MM.1S (cell line): ENCODE data around the gene TMSB4X.

Experiments used
- DNase-seq: peaks from one replicate; pipeline ENCODE4 v3.0.0-alpha.2; 2015
- H2AFZ ChIP-seq: fragments of 300-600 bp; sonication (generic); 2 replicates; pipeline ENCODE4 v1.6.0; 2016; ENCODE audit warnings: antibody characterized with exemption, low read length
- H3F3A ChIP-seq: fragments of 300-600 bp; sonication (generic); 2 replicates; pipeline ENCODE4 v1.6.1; 2016; ENCODE audit warnings: mild to moderate bottlenecking, antibody characterized with exemption, low read length, moderate library complexity, mixed read lengths; ENCODE audit not compliant: insufficient read depth
- H3K27ac ChIP-seq: fragments of 300-600 bp; sonication (generic); 2 replicates; pipeline ENCODE4 v1.5.1; 2016; ENCODE audit warnings: mild to moderate bottlenecking, low read length
- H3K27me3 ChIP-seq: fragments of 300-600 bp; sonication (generic); replicated peaks from 2 replicates; pipeline ENCODE4 v1.6.0; 2016; ENCODE audit warnings: low read length; ENCODE audit not compliant: insufficient read depth
- H3K36me3 ChIP-seq: fragments of 300-600 bp; sonication (generic); replicated peaks from 2 replicates; pipeline ENCODE4 v1.6.1; 2016; ENCODE audit warnings: mild to moderate bottlenecking, low read length, mixed read lengths; ENCODE audit not compliant: insufficient read depth
- H3K4me1 ChIP-seq: fragments of 300-600 bp; sonication (generic); 2 replicates; pipeline ENCODE4 v1.6.1; 2016; ENCODE audit warnings: low read length, mixed read lengths
- H3K4me2 ChIP-seq: fragments of 300-600 bp; sonication (generic); 2 replicates; pipeline ENCODE4 v1.6.0; 2016; ENCODE audit warnings: low read depth, low read length
- H3K4me3 ChIP-seq: fragments of 300-600 bp; sonication (generic); 2 replicates; pipeline ENCODE4 v1.5.1; 2016; ENCODE audit warnings: low read length, mixed read lengths
- H3K79me2 ChIP-seq: fragments of 300-600 bp; sonication (generic); 2 replicates; pipeline ENCODE4 v1.6.1; 2016; ENCODE audit warnings: mixed run types, low read length, mixed read lengths
- H3K9ac ChIP-seq: fragments of 300-600 bp; sonication (generic); 2 replicates; pipeline ENCODE4 v1.6.1; 2016; ENCODE audit warnings: low read length, mixed read lengths
- H3K9me2 ChIP-seq: fragments of 300-600 bp; sonication (generic); replicated peaks from 2 replicates; pipeline ENCODE4 v1.6.1; 2016; ENCODE audit warnings: mild to moderate bottlenecking, low read length, mixed read lengths; ENCODE audit not compliant: insufficient read depth
- H3K9me3 ChIP-seq: fragments of 300-600 bp; sonication (generic); replicated peaks from 2 replicates; pipeline ENCODE4 v1.6.1; 2016; ENCODE audit warnings: mild to moderate bottlenecking, low read length, mixed read lengths; ENCODE audit not compliant: insufficient read depth
- H4K20me1 ChIP-seq: fragments of 300-600 bp; sonication (generic); 2 replicates; pipeline ENCODE4 v1.6.1; 2016; ENCODE audit warnings: mild to moderate bottlenecking, low read length, moderate library complexity, mixed read lengths; ENCODE audit not compliant: insufficient read depth
- CTCF ChIP-seq: fragments of 300-600 bp; sonication (generic); IDR thresholded peaks from 2 replicates; pipeline ENCODE4 v1.5.1; 2016; ENCODE audit warnings: antibody characterized with exemption, low read length, mixed read lengths
- EZH2 ChIP-seq: fragments of 300-600 bp; sonication (generic); optimal IDR thresholded peaks from 2 replicates; pipeline ENCODE3; 2017; ENCODE audit warnings: low read depth, mild to moderate bottlenecking, antibody characterized with exemption, low read length, mixed read lengths
- EZH2phosphoT487 ChIP-seq: fragments of 300-600 bp; sonication (generic); IDR thresholded peaks from 2 replicates; pipeline ENCODE4 v1.6.1; 2018; ENCODE audit warnings: antibody characterized with exemption, low read length

The TMSB4X gene

GRCh38 chrX:12947545-12948235 lies 27.2 kb upstream of the TMSB4X start:
- TF ChIP-seq EZH2phosphoT487 = no peak
- no peak for TF ChIP-seq EZH2
- TF ChIP-seq CTCF = no peak
- no peaks in the 10 kb centered on the region for H3K79me2 ChIP-seq
- H2AFZ ChIP-seq = no peak overlapping the region
- no peak for DNase-seq
- H3K36me3 ChIP-seq = no peaks in the 10 kb centered on the region
- no peak overlapping the region for H3K27ac ChIP-seq
- no peaks in the 10 kb centered on the region for H3K9me3 ChIP-seq
- peaks cover 27% of the 10 kb centered on the region for H3K4me1 ChIP-seq
- no peak overlapping the region for H3K4me2 ChIP-seq
- no peaks in the 10 kb centered on the region for H3K9me2 ChIP-seq
- H4K20me1 ChIP-seq = no peaks in the 10 kb centered on the region
- no peaks in the 10 kb centered on the region for H3F3A ChIP-seq
- H3K9ac ChIP-seq = no peak overlapping the region
- no peak overlapping the region for H3K4me3 ChIP-seq
- H3K27me3 ChIP-seq = no peaks in the 10 kb centered on the region

GRCh38 chrX:12948495-12948894 lies 26.4 kb upstream of the TMSB4X start:
- Histone ChIP-seq H3K27ac (no peak overlapping the region), H3K9me3 (no peaks in the 10 kb centered on the region), H3K36me3 (no peaks in the 10 kb centered on the region), H3K9ac (no peak overlapping the region), H3F3A (no peaks in the 10 kb centered on the region), H3K27me3 (no peaks in the 10 kb centered on the region), H2AFZ (no peak overlapping the region), H3K4me1 (peaks cover 27% of the 10 kb centered on the region), H3K9me2 (no peaks in the 10 kb centered on the region), H3K79me2 (no peaks in the 10 kb centered on the region), H3K4me3 (no peak overlapping the region), H3K4me2 (no peak overlapping the region), H4K20me1 (no peaks in the 10 kb centered on the region)
- DNase-seq = no peak
- TF ChIP-seq CTCF (no peak), EZH2phosphoT487 (no peak), EZH2 (no peak)

- no peak overlapping the region for H3K9ac ChIP-seq
- TF ChIP-seq EZH2phosphoT487 (no peak), EZH2 (no peak)
These were observed 25.5 kb upstream of the TMSB4X start for GRCh38 chrX:12949205-12949926.

More at GRCh38 chrX:12949205-12949926, 25.5 kb upstream of the TMSB4X start:
- no peaks in the 10 kb centered on the region for H3F3A ChIP-seq
- no peaks in the 10 kb centered on the region for H3K9me3 ChIP-seq
- no peaks in the 10 kb centered on the region for H3K27me3 ChIP-seq
- H3K36me3 ChIP-seq = no peaks in the 10 kb centered on the region
- no peak for DNase-seq
- no peaks in the 10 kb centered on the region for H3K9me2 ChIP-seq
- no peak overlapping the region for H3K27ac ChIP-seq
- no peak overlapping the region for H2AFZ ChIP-seq
- H3K4me1 ChIP-seq = peaks cover 28% of the 10 kb centered on the region
- H3K4me2 ChIP-seq = peak overlapping the region; percentile 21; the same call in 1 of the 2 replicates
- H3K79me2 ChIP-seq = no peaks in the 10 kb centered on the region
- H3K4me3 ChIP-seq = no peak overlapping the region
- H4K20me1 ChIP-seq = no peaks in the 10 kb centered on the region
